Loucy (cell line): Measurements from ENCODE around the gene PNPLA2.

Source experiments
- H2AFZ ChIP-seq: fragments of 200-600 bp; sonication (generic); 2 replicates; pipeline ENCODE4 v1.6.0; 2016; ENCODE audit warnings: antibody characterized with exemption, mild to moderate bottlenecking, low read length, moderate library complexity
- H3F3A ChIP-seq: fragments of 200-600 bp; 2 replicates; pipeline ENCODE4 v1.6.0; 2016; ENCODE audit warnings: antibody characterized with exemption, low read depth, mild to moderate bottlenecking
- H3K27me3 ChIP-seq: fragments of 200-600 bp; sonication (generic); 2 replicates; pipeline ENCODE4 v1.6.1; 2014; ENCODE audit warnings: low read length, mild to moderate bottlenecking; ENCODE audit not compliant: insufficient read depth, poor library complexity, severe bottlenecking
- H3K36me3 ChIP-seq: fragments of 200-600 bp; sonication (generic); 2 replicates; pipeline ENCODE4 v1.6.1; 2016; ENCODE audit warnings: low read length; ENCODE audit not compliant: insufficient read depth
- H3K4me1 ChIP-seq: fragments of 200-600 bp; sonication (generic); 2 replicates; pipeline ENCODE4 v1.5.1; 2014; ENCODE audit warnings: low read length, mild to moderate bottlenecking; ENCODE audit not compliant: insufficient read depth, poor library complexity, severe bottlenecking
- H3K4me2 ChIP-seq: fragments of 200-600 bp; sonication (generic); 2 replicates; pipeline ENCODE4 v1.6.0; 2014; ENCODE audit warnings: antibody characterized with exemption, low read length, low read depth, mild to moderate bottlenecking; ENCODE audit not compliant: poor library complexity, severe bottlenecking
- H3K4me3 ChIP-seq: fragments of 200-600 bp; sonication (generic); 2 replicates; pipeline ENCODE4 v1.5.1; 2014; ENCODE audit warnings: low read length, mild to moderate bottlenecking, mixed read lengths; ENCODE audit not compliant: poor library complexity, severe bottlenecking
- H3K79me2 ChIP-seq: fragments of 200-600 bp; sonication (generic); 2 replicates; pipeline ENCODE4 v1.6.1; 2014; ENCODE audit warnings: low read length; ENCODE audit not compliant: insufficient read depth
- H3K9ac ChIP-seq: fragments of 200-600 bp; sonication (generic); 2 replicates; pipeline ENCODE4 v1.6.0; 2014; ENCODE audit warnings: mild to moderate bottlenecking, low read depth, low read length, moderate library complexity; ENCODE audit not compliant: poor library complexity, severe bottlenecking
- H3K9me2 ChIP-seq: fragments of 200-600 bp; sonication (generic); replicated peaks from 2 replicates; pipeline ENCODE4 v1.6.1; 2016; ENCODE audit warnings: low read depth, low read length, mixed read lengths
- H3K9me3 ChIP-seq: fragments of 200-600 bp; sonication (generic); 2 replicates; pipeline ENCODE4 v1.6.1; 2014; ENCODE audit warnings: mild to moderate bottlenecking, antibody characterized with exemption, low read length, low read depth; ENCODE audit not compliant: insufficient read depth
- H4K20me1 ChIP-seq: fragments of 200-600 bp; sonication (generic); 2 replicates; pipeline ENCODE4 v1.6.0; 2014; ENCODE audit warnings: antibody characterized with exemption, low read length, mild to moderate bottlenecking; ENCODE audit not compliant: insufficient read depth, poor library complexity, severe bottlenecking
- CTCF ChIP-seq: fragments of 200-600 bp; sonication (generic); conservative IDR thresholded peaks from 2 replicates; pipeline ENCODE4 v1.5.1; 2014; ENCODE audit warnings: mild to moderate bottlenecking, antibody characterized with exemption, low read length
- EZH2phosphoT487 ChIP-seq: fragments of 200-600 bp; IDR thresholded peaks from 2 replicates; pipeline ENCODE4 v1.6.1; 2018; ENCODE audit warnings: antibody characterized with exemption, mild to moderate bottlenecking, moderate library complexity, borderline replicate concordance

PNPLA2 gene

GRCh38 chr11:791658-792534, 26.8 kb upstream of the PNPLA2 start:
- Histone ChIP-seq H3K79me2 (peaks cover 17% of the 10 kb centered on the region; the same call in 1 of the 2 replicates), H3F3A (peaks cover 3% of the 10 kb centered on the region; the same call in 1 of the 2 replicates), H3K4me2 (no peak overlapping the region), H3K36me3 (no peaks in the 10 kb centered on the region), H3K9me3 (no peaks in the 10 kb centered on the region), H2AFZ (no peak overlapping the region), H3K4me1 (peaks cover 14% of the 10 kb centered on the region), H3K9ac (no peak overlapping the region), H3K27me3 (no peaks in the 10 kb centered on the region), H4K20me1 (peaks cover 11% of the 10 kb centered on the region), H3K4me3 (no peak overlapping the region), H3K9me2 (no peaks in the 10 kb centered on the region)
- no peak for TF ChIP-seq EZH2phosphoT487
- no peak for TF ChIP-seq CTCF

DNA sequence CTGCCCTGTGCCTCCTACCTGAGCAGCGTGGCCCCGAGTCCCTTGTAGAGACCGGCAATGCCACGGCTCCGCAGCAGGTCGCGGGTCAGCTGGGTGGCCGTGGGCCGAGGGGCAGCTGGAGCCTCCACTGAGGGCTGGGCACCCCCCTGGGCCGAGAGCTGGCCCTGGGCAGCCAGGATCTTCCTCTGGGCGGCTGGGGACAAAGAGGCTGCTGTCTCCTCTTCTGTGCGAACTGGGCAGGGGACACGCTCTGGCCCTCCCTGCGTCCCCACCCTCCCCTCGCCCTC, 26.2 kb upstream of the PNPLA2 start:
- peaks cover 17% of the 10 kb centered on the region for H3K4me1 ChIP-seq

GRCh38 chr11:792873-793272, 25.8 kb upstream of the PNPLA2 start:
- Histone ChIP-seq H3K9ac (no peak overlapping the region), H3K79me2 (peaks cover 19% of the 10 kb centered on the region; the same call in 1 of the 2 replicates), H4K20me1 (peaks cover 14% of the 10 kb centered on the region), H3K36me3 (no peaks in the 10 kb centered on the region), H2AFZ (no peak overlapping the region), H3K27me3 (no peaks in the 10 kb centered on the region), H3K9me3 (no peaks in the 10 kb centered on the region), H3K9me2 (no peaks in the 10 kb centered on the region), H3F3A (peaks cover 3% of the 10 kb centered on the region; the same call in 1 of the 2 replicates), H3K4me2 (no peak overlapping the region), H3K4me1 (peaks cover 17% of the 10 kb centered on the region), H3K4me3 (no peak overlapping the region)
- TF ChIP-seq EZH2phosphoT487 = no peak
- TF ChIP-seq CTCF = no peak

More for the DNA sequence above, 26.2 kb upstream of the PNPLA2 start:
- Histone ChIP-seq H2AFZ (no peak overlapping the region), H3K4me2 (no peak overlapping the region), H3K27me3 (no peaks in the 10 kb centered on the region), H3K9me2 (no peaks in the 10 kb centered on the region), H3K36me3 (no peaks in the 10 kb centered on the region), H4K20me1 (peaks cover 14% of the 10 kb centered on the region), H3F3A (peaks cover 3% of the 10 kb centered on the region; the same call in 1 of the 2 replicates), H3K79me2 (peaks cover 19% of the 10 kb centered on the region; the same call in 1 of the 2 replicates), H3K9ac (no peak overlapping the region), H3K4me3 (no peak overlapping the region), H3K9me3 (no peaks in the 10 kb centered on the region)
- TF ChIP-seq CTCF (no peak), EZH2phosphoT487 (no peak)
